H1 (cell line): Measurements from ENCODE around the gene RNU4-1. TPM values are rescaled to one million over a fixed set of nuclear protein-coding genes. Genes with fewer than 3 reads are reported as not detected.

ENCODE experiments used
- CBX8 ChIP-seq: fragments of 300-800, 300-1000 bp; sonication (generic); IDR thresholded peaks from 2 replicates; pipeline ENCODE4 v1.7.1; 2016; ENCODE audit warnings: low read depth, low read length, borderline replicate concordance
- RBBP5 ChIP-seq: IDR thresholded peaks from 2 replicates; pipeline ENCODE4 v1.7.1; 2012; ENCODE audit warnings: low read depth, mild to moderate bottlenecking, inconsistent platforms, low read length, moderate library complexity, borderline replicate concordance
- TBP ChIP-seq: IDR thresholded peaks from 2 replicates; pipeline ENCODE4 v1.6.1; 2011; ENCODE audit warnings: low read depth, low read length, improper control_type of control experiment
- polyA plus RNA-seq, 7 experiments: library from polyadenylated mRNA; depleted of rRNA in 3 of 7; stranded (reverse) in 5 of 7; unstranded in 2 of 7; fragments of >200 nt in 5 of 7; fragments of 200-250 nt in 2 of 7; gene quantifications; 1 replicate in 5 of 7; 2 replicates in 1 of 7; 4 replicates in 1 of 7; pipeline versions ENCODE4 v1.2.1 to v1.2.3, GENCODE V29; 2011 to 2013; ENCODE audit warnings: missing spikeins in 2 of 7, mixed read lengths in 2 of 7
- total RNA-seq: library from RNA; stranded (reverse); fragmentation: NEBNext Ultra II Directional; extraction: Animal tissue kit (Norgen Biotek cat#: 25700); gene quantifications from 2 replicates; pipeline ENCODE4 v1.2.1, GENCODE V29; 2021

RNU4-1 gene
- total and polyA plus RNA-seq, 2 of the 8 experiments (the other 6 are each of a cell fraction or from before 2014, with no cell fraction given), result under 0.01 to 1,424 TPM

DNA sequence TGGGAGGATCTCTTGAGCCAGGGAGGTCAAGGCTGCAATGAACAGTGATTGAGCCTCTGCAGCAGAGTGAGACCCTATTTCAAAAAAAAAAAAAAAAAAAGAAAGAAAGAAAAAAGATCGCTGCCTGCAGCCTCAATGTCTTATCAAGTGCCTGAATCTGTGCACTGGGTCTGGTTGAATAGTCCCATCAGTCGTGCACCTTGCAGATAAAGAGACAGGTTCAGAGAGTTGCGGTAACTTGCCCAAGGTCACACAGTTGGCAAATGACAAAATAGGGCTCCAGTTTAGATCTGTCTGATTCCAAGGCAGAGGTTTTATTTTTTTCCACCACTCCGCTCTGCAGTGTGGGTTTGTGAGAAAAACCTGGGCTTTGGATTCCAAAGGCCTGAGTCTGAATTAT is 35.2 kb upstream of the RNU4-1 start (continued):
- TF ChIP-seq CBX8, result no peak
- no peak for TF ChIP-seq TBP
- TF ChIP-seq RBBP5, result no peak
